ENCODE results near the gene THSD7B. TPM values are rescaled to one million over a fixed set of nuclear protein-coding genes. Genes with fewer than 3 reads are reported as not detected.

THSD7B gene
- total and polyA plus RNA-seq, 7 donors, result 0.03 to 0.67 (median 0.13) TPM; not detected in 1

- no peak for TF ChIP-seq CTCF (IDR thresholded peaks at IDR 0.05)
- Histone ChIP-seq H3K4me3 (no peak overlapping the region), H3K36me3 (ENCODE audit: insufficient read depth in 1 of 2, low read depth in 1 of 2) (no peaks in the 10 kb centered on the region), H3K4me1 (no peaks in the 10 kb centered on the region), H3K9me3 (no peaks in the 10 kb centered on the region), H3K27ac (no peak overlapping the region), H3K27me3 (ENCODE audit: insufficient read depth in 3 of 3, low read length in 2 of 3) (no peaks in the 10 kb centered on the region)
- WGBS, 3 donors, result 42 to 47% (median 44%) methylated on average over 4 of the region's 4 CpGs
- no peak for ATAC-seq
- no peak for DNase-seq
- intact Hi-C loops (cut with DNase I), result no loop called here
These were observed 522.7 kb downstream of the THSD7B start for GRCh38 chr2:137287913-137288639.

- TF ChIP-seq CTCF (IDR thresholded peaks at IDR 0.05), result no peak
- H3K4me1 ChIP-seq, result no peaks in the 10 kb centered on the region
- H3K27me3 ChIP-seq (ENCODE audit: insufficient read depth in 3 of 3, low read length in 2 of 3), result no peaks in the 10 kb centered on the region
- no peaks in the 10 kb centered on the region for H3K36me3 ChIP-seq (ENCODE audit: insufficient read depth in 1 of 2, low read depth in 1 of 2)
- no peaks in the 10 kb centered on the region for H3K9me3 ChIP-seq
- intact Hi-C loops (cut with DNase I), result no loop called here
- H3K4me3 ChIP-seq, result no peak overlapping the region
- DNase-seq, result no peak
- H3K27ac ChIP-seq, result no peak overlapping the region
- ATAC-seq, result no peak
These were observed 526.7 kb downstream of the THSD7B start for GRCh38 chr2:137291836-137292570.

- H3K9me3 ChIP-seq, result no peaks in the 10 kb centered on the region
- no peak overlapping the region for H3K27ac ChIP-seq
- no peaks in the 10 kb centered on the region for H3K27me3 ChIP-seq (ENCODE audit: insufficient read depth in 3 of 3, low read length in 2 of 3)
- DNase-seq, result no peak
- 70 to 76% (median 75%) methylated on average over 3 of the region's 3 CpGs for WGBS, 3 donors
- intact Hi-C loops (cut with DNase I), result no loop called here
- no peak for ATAC-seq
- no peak for TF ChIP-seq CTCF (IDR thresholded peaks at IDR 0.05)
- H3K4me1 ChIP-seq, result no peaks in the 10 kb centered on the region
- H3K4me3 ChIP-seq, result no peak overlapping the region
- no peaks in the 10 kb centered on the region for H3K36me3 ChIP-seq (ENCODE audit: insufficient read depth in 1 of 2, low read depth in 1 of 2)
These were observed 533.0 kb downstream of the THSD7B start for GRCh38 chr2:137298377-137298776.

- ATAC-seq (no peak), DNase-seq (no peak)
- Histone ChIP-seq H3K36me3 (ENCODE audit: insufficient read depth in 1 of 2, low read depth in 1 of 2) (no peaks in the 10 kb centered on the region), H3K9me3 (no peaks in the 10 kb centered on the region), H3K27me3 (ENCODE audit: insufficient read depth in 3 of 3, low read length in 2 of 3) (no peaks in the 10 kb centered on the region), H3K27ac (no peak overlapping the region), H3K4me1 (no peaks in the 10 kb centered on the region), H3K4me3 (no peak overlapping the region)
- 5 to 11% (median 6%) methylated on average over 2 of the region's 2 CpGs for WGBS, 3 donors
- intact Hi-C loops (cut with DNase I), result no loop called here
- TF ChIP-seq CTCF (IDR thresholded peaks at IDR 0.05), result no peak
These were observed 535.6 kb downstream of the THSD7B start for GRCh38 chr2:137300987-137301386.
